ENCODE measurements around the gene FZD8.

Gene FZD8

GRCh38 chr10:35611750-35612149 lies 30.3 kb downstream of the FZD8 start:
- no peak overlapping the region for H3K9ac ChIP-seq
- no peak overlapping the region for H3K27ac ChIP-seq
- H3K4me1 ChIP-seq: no peaks in the 10 kb centered on the region
- no peaks in the 10 kb centered on the region for H3K36me3 ChIP-seq
- H3K4me2 ChIP-seq: no peak overlapping the region
- TF ChIP-seq Cebpa-rat (IDR thresholded peaks at IDR 0.05): no peak
- H3K4me3 ChIP-seq: no peak overlapping the region
- no peaks in the 10 kb centered on the region for H4K20me1 ChIP-seq
- H3K9me3 ChIP-seq: peaks cover 31% of the 10 kb centered on the region
- no peaks in the 10 kb centered on the region for H3K27me3 ChIP-seq

- Histone ChIP-seq H3K4me3 (no peak overlapping the region), H3K4me1 (no peaks in the 10 kb centered on the region), H3K9ac (no peak overlapping the region), H3K27me3 (no peaks in the 10 kb centered on the region), H3K27ac (no peak overlapping the region), H4K20me1 (no peaks in the 10 kb centered on the region), H3K9me3 (peaks cover 31% of the 10 kb centered on the region), H3K4me2 (no peak overlapping the region), H3K36me3 (no peaks in the 10 kb centered on the region)
- TF ChIP-seq Cebpa-rat (IDR thresholded peaks at IDR 0.05): no peak
Observed at GRCh38 chr10:35608328-35608672, 33.8 kb downstream of the FZD8 start.

- Histone ChIP-seq H3K9me3 (peaks cover 31% of the 10 kb centered on the region), H3K4me3 (no peak overlapping the region), H3K36me3 (no peaks in the 10 kb centered on the region), H3K27me3 (no peaks in the 10 kb centered on the region), H3K4me1 (no peaks in the 10 kb centered on the region), H3K27ac (no peak overlapping the region), H3K9ac (no peak overlapping the region), H4K20me1 (no peaks in the 10 kb centered on the region), H3K4me2 (no peak overlapping the region)
- TF ChIP-seq Cebpa-rat (IDR thresholded peaks at IDR 0.05): no peak
Observed at GRCh38 chr10:35607475-35608327, 34.4 kb downstream of the FZD8 start.

- Histone ChIP-seq H3K4me3 (no peak overlapping the region), H3K9ac (no peak overlapping the region), H3K36me3 (no peaks in the 10 kb centered on the region), H3K9me3 (peaks cover 31% of the 10 kb centered on the region), H3K4me1 (no peaks in the 10 kb centered on the region), H3K4me2 (no peak overlapping the region), H4K20me1 (no peaks in the 10 kb centered on the region), H3K27me3 (no peaks in the 10 kb centered on the region), H3K27ac (no peak overlapping the region)
- no peak for TF ChIP-seq Cebpa-rat (IDR thresholded peaks at IDR 0.05)
Observed at GRCh38 chr10:35606430-35606829, 35.7 kb downstream of the FZD8 start.

- Histone ChIP-seq H3K9ac (no peak within 1 kb of the TSS), H3K4me2 (no peak within 1 kb of the TSS), H3K4me3 (no peak within 1 kb of the TSS), H3K27ac (no peak within 1 kb of the TSS), H3K27me3 (no peaks in the 10 kb centered on the region), H3K4me1 (no peaks in the 10 kb centered on the region), H3K9me3 (peaks cover 27% of the 10 kb centered on the region), H4K20me1 (no peaks in the 10 kb centered on the region), H3K36me3 (no peaks in the 10 kb centered on the region)
- TF ChIP-seq Cebpa-rat (IDR thresholded peaks at IDR 0.05): no peak
Observed at GRCh38 chr10:35605191-35605590, 36.9 kb downstream of the FZD8 start, which contains the start of gene GJD4. GJD4 (plus strand) TSS chr10:35605341; CDS start chr10:35605568, 227 bp downstream.

GRCh38 chr10:35600193-35600592 lies 41.9 kb downstream of the FZD8 start:
- Histone ChIP-seq H3K4me3 (no peak overlapping the region), H3K36me3 (no peaks in the 10 kb centered on the region), H3K4me2 (no peak overlapping the region), H3K27me3 (no peaks in the 10 kb centered on the region), H3K9ac (no peak overlapping the region), H3K9me3 (peaks cover 3% of the 10 kb centered on the region; the same call in 1 of the 2 replicates), H3K27ac (no peak overlapping the region), H4K20me1 (no peaks in the 10 kb centered on the region), H3K4me1 (no peaks in the 10 kb centered on the region)
- no peak for TF ChIP-seq Cebpa-rat (IDR thresholded peaks at IDR 0.05)

- H3K4me2 ChIP-seq: no peak overlapping the region
- H3K4me1 ChIP-seq: no peaks in the 10 kb centered on the region
- H4K20me1 ChIP-seq: no peaks in the 10 kb centered on the region
- TF ChIP-seq Cebpa-rat (IDR thresholded peaks at IDR 0.05): no peak
- H3K9ac ChIP-seq: no peak overlapping the region
- no peak overlapping the region for H3K27ac ChIP-seq
- no peaks in the 10 kb centered on the region for H3K27me3 ChIP-seq
- H3K4me3 ChIP-seq: no peak overlapping the region
- H3K36me3 ChIP-seq: no peaks in the 10 kb centered on the region
- peaks cover 8% of the 10 kb centered on the region for H3K9me3 ChIP-seq
Observed at GRCh38 chr10:35598379-35598778, 43.7 kb downstream of the FZD8 start.

- Histone ChIP-seq H3K27ac (no peak overlapping the region), H3K4me2 (no peak overlapping the region), H4K20me1 (no peaks in the 10 kb centered on the region), H3K9ac (no peak overlapping the region), H3K36me3 (no peaks in the 10 kb centered on the region), H3K4me1 (no peaks in the 10 kb centered on the region), H3K9me3 (peaks cover 25% of the 10 kb centered on the region), H3K4me3 (no peak overlapping the region), H3K27me3 (no peaks in the 10 kb centered on the region)
- TF ChIP-seq Cebpa-rat (IDR thresholded peaks at IDR 0.05): no peak
Observed at GRCh38 chr10:35595106-35595505, 47.0 kb downstream of the FZD8 start.

GRCh38 chr10:35594115-35595079 lies 47.7 kb downstream of the FZD8 start:
- Histone ChIP-seq H3K27ac (no peak overlapping the region), H3K4me3 (no peak overlapping the region), H4K20me1 (no peaks in the 10 kb centered on the region), H3K9ac (no peak overlapping the region), H3K36me3 (no peaks in the 10 kb centered on the region), H3K27me3 (no peaks in the 10 kb centered on the region), H3K4me1 (no peaks in the 10 kb centered on the region), H3K4me2 (no peak overlapping the region), H3K9me3 (peaks cover 25% of the 10 kb centered on the region)
- TF ChIP-seq Cebpa-rat (IDR thresholded peaks at IDR 0.05): no peak

- Histone ChIP-seq H3K36me3 (no peaks in the 10 kb centered on the region), H3K4me1 (no peaks in the 10 kb centered on the region), H3K4me3 (no peak overlapping the region), H4K20me1 (no peaks in the 10 kb centered on the region), H3K9me3 (peaks cover 25% of the 10 kb centered on the region), H3K27me3 (no peaks in the 10 kb centered on the region), H3K27ac (no peak overlapping the region), H3K4me2 (no peak overlapping the region), H3K9ac (no peak overlapping the region)
- TF ChIP-seq Cebpa-rat (IDR thresholded peaks at IDR 0.05): no peak
Observed at GRCh38 chr10:35592441-35592840, 49.7 kb downstream of the FZD8 start.

Measured in BLaER1 (cell line).